ENCODE data around the gene MCEE. TPM values are rescaled to one million over a fixed set of nuclear protein-coding genes. Genes with fewer than 3 reads are reported as not detected.

Gene MCEE
- total RNA-seq, 1 donor from 2014 or later, result 39.7 TPM

- peak overlapping the region; percentile 25 for H3K4me3 ChIP-seq
- no peaks in the 10 kb centered on the region for H3K36me3 ChIP-seq
- H3K27ac ChIP-seq (replicated peaks), result no peak overlapping the region
- no peaks in the 10 kb centered on the region for H3K9me3 ChIP-seq (replicated peaks)
- H3K27me3 ChIP-seq (ENCODE audit: low read depth), result no peaks in the 10 kb centered on the region
- H3K4me1 ChIP-seq, result peaks cover 12% of the 10 kb centered on the region
- TF ChIP-seq CTCF (IDR thresholded peaks at IDR 0.05; ENCODE audit: borderline replicate concordance), result peak; percentile 72
- DNase-seq, result peak; percentile 30
- intact Hi-C loops (cut with micrococcal nuclease), result no loop called here
These were observed 27.2 kb upstream of the MCEE start for GRCh38 chr2:71157124-71157793.

GRCh38 chr2:71156573-71156972, 26.5 kb upstream of the MCEE start:
- H3K4me1 ChIP-seq, result peaks cover 12% of the 10 kb centered on the region
- no peak overlapping the region for H3K27ac ChIP-seq (replicated peaks)
- H3K36me3 ChIP-seq, result no peaks in the 10 kb centered on the region
- intact Hi-C loops (cut with micrococcal nuclease), result no loop called here
- H3K9me3 ChIP-seq (replicated peaks), result no peaks in the 10 kb centered on the region
- no peaks in the 10 kb centered on the region for H3K27me3 ChIP-seq (ENCODE audit: low read depth)
- DNase-seq, result no peak
- no peak for TF ChIP-seq CTCF (IDR thresholded peaks at IDR 0.05; ENCODE audit: borderline replicate concordance)
- H3K4me3 ChIP-seq, result peak overlapping the region; percentile 25

- H3K4me1 ChIP-seq, result peaks cover 12% of the 10 kb centered on the region
- no peak for DNase-seq
- H3K27me3 ChIP-seq (ENCODE audit: low read depth), result no peaks in the 10 kb centered on the region
- no peak overlapping the region for H3K27ac ChIP-seq (replicated peaks)
- H3K9me3 ChIP-seq (replicated peaks), result no peaks in the 10 kb centered on the region
- intact Hi-C loops (cut with micrococcal nuclease), result no loop called here
- TF ChIP-seq CTCF (IDR thresholded peaks at IDR 0.05; ENCODE audit: borderline replicate concordance), result no peak
- peaks cover 2% of the 10 kb centered on the region for H3K36me3 ChIP-seq
- H3K4me3 ChIP-seq, result no peak overlapping the region
These were observed 25.8 kb upstream of the MCEE start for GRCh38 chr2:71155846-71156245.

- peaks cover 11% of the 10 kb centered on the region for H3K36me3 ChIP-seq
- no peak overlapping the region for H3K27ac ChIP-seq (replicated peaks)
- H3K27me3 ChIP-seq (ENCODE audit: low read depth), result no peaks in the 10 kb centered on the region
- no peaks in the 10 kb centered on the region for H3K9me3 ChIP-seq (replicated peaks)
- no peak overlapping the region for H3K4me3 ChIP-seq
- H3K4me1 ChIP-seq, result peaks cover 21% of the 10 kb centered on the region
- intact Hi-C loops (cut with micrococcal nuclease), result no loop called here
- DNase-seq, result no peak
- TF ChIP-seq CTCF (IDR thresholded peaks at IDR 0.05; ENCODE audit: borderline replicate concordance), result no peak
These were observed 24.8 kb upstream of the MCEE start for GRCh38 chr2:71154798-71155197.

- no peak for DNase-seq
- peaks cover 24% of the 10 kb centered on the region for H3K4me1 ChIP-seq
- H3K27me3 ChIP-seq (ENCODE audit: low read depth), result no peaks in the 10 kb centered on the region
- TF ChIP-seq CTCF (IDR thresholded peaks at IDR 0.05; ENCODE audit: borderline replicate concordance), result no peak
- peaks cover 17% of the 10 kb centered on the region for H3K36me3 ChIP-seq
- H3K9me3 ChIP-seq (replicated peaks), result no peaks in the 10 kb centered on the region
- intact Hi-C loops (cut with micrococcal nuclease), result no loop called here
- H3K4me3 ChIP-seq, result no peak overlapping the region
- H3K27ac ChIP-seq (replicated peaks), result no peak overlapping the region
These were observed 24.2 kb upstream of the MCEE start for GRCh38 chr2:71154279-71154678.

All from left ventricle myocardium inferior (tissue), 1 donor.